ENCODE results near the gene HTR4. TPM values are rescaled to one million over a fixed set of nuclear protein-coding genes. Genes with fewer than 3 reads are reported as not detected.

HTR4 gene
- total RNA-seq, 1 donor from 2014 or later = 0.27 TPM

- H3K4me3 Mint-ChIP-seq = no peak overlapping the region
- no peak for TF ChIP-seq CTCF (IDR thresholded peaks at IDR 0.05; ENCODE audit: unreplicated experiment)
- no peaks in the 10 kb centered on the region for H3K4me1 Mint-ChIP-seq
- peaks cover 3% of the 10 kb centered on the region for H3K9me3 Mint-ChIP-seq
- H3K27ac Mint-ChIP-seq = no peak overlapping the region
- no peaks in the 10 kb centered on the region for H3K36me3 Mint-ChIP-seq
- no peak for DNase-seq (ENCODE audit: low spot score in 2 of 2, unreplicated experiment in 2 of 2)
- no peaks in the 10 kb centered on the region for H3K27me3 Mint-ChIP-seq (ENCODE audit: low read depth)
These were observed 48.0 kb downstream of the HTR4 start for GRCh38 chr5:148606296-148606695.

GRCh38 chr5:148599187-148599586, 55.1 kb downstream of the HTR4 start:
- Mint-ChIP-seq H3K27me3 (ENCODE audit: low read depth) (no peaks in the 10 kb centered on the region), H3K27ac (no peak overlapping the region)
- TF ChIP-seq CTCF (IDR thresholded peaks at IDR 0.05; ENCODE audit: unreplicated experiment) = no peak

GRCh38 chr5:148595697-148596096, 58.6 kb downstream of the HTR4 start:
- Mint-ChIP-seq H3K4me3 (no peak overlapping the region), H3K27ac (no peak overlapping the region), H3K4me1 (no peaks in the 10 kb centered on the region), H3K27me3 (ENCODE audit: low read depth) (peaks cover 2% of the 10 kb centered on the region), H3K9me3 (peaks cover 24% of the 10 kb centered on the region), H3K36me3 (peaks cover 9% of the 10 kb centered on the region)
- DNase-seq (ENCODE audit: low spot score in 2 of 2, unreplicated experiment in 2 of 2) = no peak
- TF ChIP-seq CTCF (IDR thresholded peaks at IDR 0.05; ENCODE audit: unreplicated experiment) = no peak

More at GRCh38 chr5:148599187-148599586, 55.1 kb downstream of the HTR4 start:
- peaks cover 24% of the 10 kb centered on the region for H3K9me3 Mint-ChIP-seq
- DNase-seq (ENCODE audit: low spot score in 2 of 2, unreplicated experiment in 2 of 2) = no peak
- H3K4me1 Mint-ChIP-seq = no peaks in the 10 kb centered on the region
- no peak overlapping the region for H3K4me3 Mint-ChIP-seq
- H3K36me3 Mint-ChIP-seq = peaks cover 9% of the 10 kb centered on the region

GRCh38 chr5:148586796-148587195, 67.5 kb downstream of the HTR4 start:
- TF ChIP-seq CTCF (IDR thresholded peaks at IDR 0.05; ENCODE audit: unreplicated experiment) = no peak
- Mint-ChIP-seq H3K36me3 (no peaks in the 10 kb centered on the region), H3K4me1 (no peaks in the 10 kb centered on the region), H3K4me3 (no peak overlapping the region), H3K9me3 (no peaks in the 10 kb centered on the region), H3K27me3 (ENCODE audit: low read depth) (peaks cover 5% of the 10 kb centered on the region), H3K27ac (no peak overlapping the region)
- DNase-seq (ENCODE audit: low spot score in 2 of 2, unreplicated experiment in 2 of 2) = no peak

- H3K4me3 Mint-ChIP-seq = no peak overlapping the region
- DNase-seq (ENCODE audit: low spot score in 2 of 2, unreplicated experiment in 2 of 2) = no peak
- H3K36me3 Mint-ChIP-seq = no peaks in the 10 kb centered on the region
- peaks cover 3% of the 10 kb centered on the region for H3K27me3 Mint-ChIP-seq (ENCODE audit: low read depth)
- peaks cover 6% of the 10 kb centered on the region for H3K9me3 Mint-ChIP-seq
- no peak overlapping the region for H3K27ac Mint-ChIP-seq
- no peaks in the 10 kb centered on the region for H3K4me1 Mint-ChIP-seq
- no peak for TF ChIP-seq CTCF (IDR thresholded peaks at IDR 0.05; ENCODE audit: unreplicated experiment)
These were observed 68.3 kb downstream of the HTR4 start for GRCh38 chr5:148585988-148586387.

- DNase-seq (ENCODE audit: low spot score in 2 of 2, unreplicated experiment in 2 of 2) = no peak
- no peaks in the 10 kb centered on the region for H3K36me3 Mint-ChIP-seq
- H3K4me3 Mint-ChIP-seq = no peak overlapping the region
- peaks cover 3% of the 10 kb centered on the region for H3K27me3 Mint-ChIP-seq (ENCODE audit: low read depth)
- no peak for TF ChIP-seq CTCF (IDR thresholded peaks at IDR 0.05; ENCODE audit: unreplicated experiment)
- H3K27ac Mint-ChIP-seq = no peak overlapping the region
- no peaks in the 10 kb centered on the region for H3K4me1 Mint-ChIP-seq
- H3K9me3 Mint-ChIP-seq = peaks cover 20% of the 10 kb centered on the region
These were observed 70.2 kb downstream of the HTR4 start for GRCh38 chr5:148584103-148584502.
